Measurements from ENCODE around the gene FEZF2. TPM values are rescaled to one million over a fixed set of nuclear protein-coding genes. Genes with fewer than 3 reads are reported as not detected.

The FEZF2 gene
- polyA plus RNA-seq (2012; ENCODE audit: insufficient read depth, insufficient read length, low read depth) = not detected

- H3K9me3 ChIP-seq = peaks cover 3% of the 10 kb centered on the region; the same call in 1 of the 2 replicates
- no peak for TF ChIP-seq CTCF (IDR thresholded peaks at IDR 0.05; ENCODE audit: low read depth, low read length)
- no peaks in the 10 kb centered on the region for H3K36me3 ChIP-seq
- peaks cover 81% of the 10 kb centered on the region for H3K27me3 ChIP-seq
- H3K4me3 ChIP-seq (ENCODE audit: low read depth, low read length) = peak within 1 kb of the TSS; percentile 21
- H3K4me1 ChIP-seq = no peaks in the 10 kb centered on the region
- DNase-seq = peak; percentile 11
Observed at GRCh38 chr3:62373215-62373614, at the start of gene FEZF2. FEZF2 (minus strand) TSS chr3:62373550; CDS start chr3:62372868, 682 bp downstream.

GRCh38 chr3:62421207-62421606 lies 47.9 kb upstream of the FEZF2 start:
- Histone ChIP-seq H3K4me3 (ENCODE audit: low read depth, low read length) (no peak overlapping the region), H3K36me3 (no peaks in the 10 kb centered on the region), H3K27me3 (no peaks in the 10 kb centered on the region), H3K4me1 (no peaks in the 10 kb centered on the region), H3K9me3 (no peaks in the 10 kb centered on the region)
- no peak for DNase-seq
- no peak for TF ChIP-seq CTCF (IDR thresholded peaks at IDR 0.05; ENCODE audit: low read depth, low read length)

GRCh38 chr3:62416144-62416543 lies 42.8 kb upstream of the FEZF2 start:
- H3K4me3 ChIP-seq (ENCODE audit: low read depth, low read length) = no peak overlapping the region
- no peaks in the 10 kb centered on the region for H3K27me3 ChIP-seq
- no peaks in the 10 kb centered on the region for H3K9me3 ChIP-seq
- no peak for DNase-seq
- H3K36me3 ChIP-seq = no peaks in the 10 kb centered on the region
- no peaks in the 10 kb centered on the region for H3K4me1 ChIP-seq
- no peak for TF ChIP-seq CTCF (IDR thresholded peaks at IDR 0.05; ENCODE audit: low read depth, low read length)

- Histone ChIP-seq H3K9me3 (no peaks in the 10 kb centered on the region), H3K27me3 (no peaks in the 10 kb centered on the region), H3K4me1 (no peaks in the 10 kb centered on the region), H3K4me3 (ENCODE audit: low read depth, low read length) (no peak overlapping the region), H3K36me3 (no peaks in the 10 kb centered on the region)
- no peak for TF ChIP-seq CTCF (IDR thresholded peaks at IDR 0.05; ENCODE audit: low read depth, low read length)
- DNase-seq = no peak
Observed at GRCh38 chr3:62415312-62415801, 42.0 kb upstream of the FEZF2 start.

GRCh38 chr3:62414786-62415185 lies 41.4 kb upstream of the FEZF2 start:
- no peak for DNase-seq
- no peak for TF ChIP-seq CTCF (IDR thresholded peaks at IDR 0.05; ENCODE audit: low read depth, low read length)
- no peaks in the 10 kb centered on the region for H3K4me1 ChIP-seq
- no peaks in the 10 kb centered on the region for H3K36me3 ChIP-seq
- H3K27me3 ChIP-seq = no peaks in the 10 kb centered on the region
- no peaks in the 10 kb centered on the region for H3K9me3 ChIP-seq
- no peak overlapping the region for H3K4me3 ChIP-seq (ENCODE audit: low read depth, low read length)

- Histone ChIP-seq H3K36me3 (no peaks in the 10 kb centered on the region), H3K4me3 (ENCODE audit: low read depth, low read length) (no peak overlapping the region), H3K4me1 (no peaks in the 10 kb centered on the region), H3K9me3 (no peaks in the 10 kb centered on the region), H3K27me3 (no peaks in the 10 kb centered on the region)
- TF ChIP-seq CTCF (IDR thresholded peaks at IDR 0.05; ENCODE audit: low read depth, low read length) = no peak
- DNase-seq = no peak
Observed at GRCh38 chr3:62413687-62414086, 40.3 kb upstream of the FEZF2 start.

Data from BE2C (cell line).